Dendritic cell treated with granulocyte-macrophage colony-stimulating factor and Interleukin-4, amounts not matched to agents 40 ng/mL and 50 ng/mL, for 4 days (primary cell): ENCODE results near the gene PAPOLG.

Experiments used
- H3K27ac Mint-ChIP-seq: one replicate; pipeline ENCODE4 v1.8.0; 2022; ENCODE audit warnings: mild to moderate bottlenecking, mixed read lengths
- H3K27me3 Mint-ChIP-seq: one replicate; pipeline ENCODE4 v1.8.0; 2022; ENCODE audit warnings: mild to moderate bottlenecking, mixed read lengths
- H3K36me3 Mint-ChIP-seq: one replicate; pipeline ENCODE4 v1.8.0; 2022; ENCODE audit warnings: low read depth, mixed read lengths
- H3K4me1 Mint-ChIP-seq: one replicate; pipeline ENCODE4 v1.8.0; 2022; ENCODE audit warnings: low read depth, mixed read lengths
- H3K4me3 Mint-ChIP-seq: one replicate; pipeline ENCODE4 v1.8.0; 2022; ENCODE audit warnings: mild to moderate bottlenecking, moderate library complexity, mixed read lengths
- H3K9me3 Mint-ChIP-seq: one replicate; pipeline ENCODE4 v1.8.0; 2022; ENCODE audit warnings: mixed read lengths
- intact Hi-C: fragments of 100-400 bp; cut with micrococcal nuclease; formaldehyde crosslinking; loops from one replicate; pipeline ENCODE4 v1.15.0; 2022

PAPOLG gene

DNA sequence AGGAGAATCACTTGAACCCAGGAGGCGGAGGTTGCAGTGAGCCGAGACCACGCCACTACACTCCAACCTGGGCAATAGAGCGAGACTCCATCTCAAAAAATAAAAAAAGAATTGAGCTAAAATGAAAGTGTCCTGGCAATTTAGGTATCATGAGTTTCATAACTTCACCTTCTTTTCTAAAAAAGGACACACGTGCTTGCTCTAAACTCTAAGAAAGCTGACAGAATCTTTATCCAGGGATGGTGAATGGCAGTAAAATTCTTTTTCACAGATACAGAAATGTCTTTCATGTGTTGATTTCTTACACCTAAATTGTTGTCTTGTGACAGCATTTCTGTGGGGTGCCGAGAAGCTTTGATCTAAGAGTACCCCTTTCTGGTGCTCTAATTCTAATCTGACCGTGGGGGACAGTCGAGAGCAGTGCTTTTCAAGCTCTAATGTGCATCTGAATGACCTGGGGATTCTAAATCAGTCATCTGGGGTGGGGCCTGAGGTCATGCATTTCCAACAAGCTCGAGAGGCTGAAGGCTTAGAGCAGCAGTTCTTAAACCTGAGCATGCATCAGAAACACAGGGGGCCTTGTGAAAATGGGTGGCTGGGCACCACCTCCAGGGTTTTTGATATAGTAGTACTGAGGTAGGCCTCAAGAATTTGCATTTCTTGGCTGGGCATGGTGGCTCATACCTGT is 83.2 kb downstream of the PAPOLG start:
- H3K9me3 Mint-ChIP-seq, result no peaks in the 10 kb centered on the region
- H3K4me1 Mint-ChIP-seq, result peaks cover 34% of the 10 kb centered on the region
- H3K27ac Mint-ChIP-seq, result no peak overlapping the region
- no peak overlapping the region for H3K4me3 Mint-ChIP-seq
- no peaks in the 10 kb centered on the region for H3K27me3 Mint-ChIP-seq
- intact Hi-C loops, result no loop called here
- H3K36me3 Mint-ChIP-seq, result no peaks in the 10 kb centered on the region

- Mint-ChIP-seq H3K4me3 (no peak overlapping the region), H3K36me3 (no peaks in the 10 kb centered on the region), H3K4me1 (peaks cover 29% of the 10 kb centered on the region), H3K9me3 (no peaks in the 10 kb centered on the region), H3K27ac (no peak overlapping the region), H3K27me3 (no peaks in the 10 kb centered on the region)
- intact Hi-C loops, result loop anchor here (5.0 kb wide), 1 partner anchor 36 kb away; no protein-coding TSS in a partner anchor
These were observed 84.8 kb downstream of the PAPOLG start for GRCh38 chr2:60840880-60841279.

GRCh38 chr2:60843006-60843405 is 86.9 kb downstream of the PAPOLG start:
- no peaks in the 10 kb centered on the region for H3K9me3 Mint-ChIP-seq
- peaks cover 21% of the 10 kb centered on the region for H3K4me1 Mint-ChIP-seq
- intact Hi-C loops, result loop anchor here (5.0 kb wide), 1 partner anchor 34 kb away; no protein-coding TSS in a partner anchor
- H3K36me3 Mint-ChIP-seq, result no peaks in the 10 kb centered on the region
- no peak overlapping the region for H3K27ac Mint-ChIP-seq
- no peaks in the 10 kb centered on the region for H3K27me3 Mint-ChIP-seq
- H3K4me3 Mint-ChIP-seq, result no peak overlapping the region

GRCh38 chr2:60844105-60844504 is 88.0 kb downstream of the PAPOLG start:
- H3K36me3 Mint-ChIP-seq, result no peaks in the 10 kb centered on the region
- no peaks in the 10 kb centered on the region for H3K27me3 Mint-ChIP-seq
- no peaks in the 10 kb centered on the region for H3K9me3 Mint-ChIP-seq
- H3K4me1 Mint-ChIP-seq, result peaks cover 24% of the 10 kb centered on the region
- no peak overlapping the region for H3K4me3 Mint-ChIP-seq
- H3K27ac Mint-ChIP-seq, result no peak overlapping the region
- intact Hi-C loops, result loop anchor here (5.0 kb wide), 1 partner anchor 33 kb away; no protein-coding TSS in a partner anchor

GRCh38 chr2:60847854-60848253 is 91.8 kb downstream of the PAPOLG start:
- no peak overlapping the region for H3K27ac Mint-ChIP-seq
- intact Hi-C loops, result no loop called here

More at GRCh38 chr2:60847854-60848253, 91.8 kb downstream of the PAPOLG start:
- Mint-ChIP-seq H3K9me3 (no peaks in the 10 kb centered on the region), H3K4me3 (no peak overlapping the region), H3K27me3 (no peaks in the 10 kb centered on the region), H3K4me1 (peaks cover 39% of the 10 kb centered on the region), H3K36me3 (no peaks in the 10 kb centered on the region)
